ENCODE data around the gene PDE11A. TPM values are rescaled to one million over a fixed set of nuclear protein-coding genes. Genes with fewer than 3 reads are reported as not detected.

PDE11A gene
- total and polyA plus RNA-seq, 4 donors: 0.03 to 1.2 (median 0.58) TPM

- DNase-seq (no peak), ATAC-seq (ENCODE audit: low FRiP score) (no peak)
- Histone ChIP-seq H3K9me3 (ENCODE audit: control insufficient read depth, low read length) (no peaks in the 10 kb centered on the region), H3K4me3 (ENCODE audit: low read length in 2 of 2) (no peak overlapping the region), H3K4me1 (ENCODE audit: control insufficient read depth in 1 of 2, insufficient read depth in 2 of 2, low read length in 2 of 2) (no peaks in the 10 kb centered on the region), H3K36me3 (ENCODE audit: control insufficient read depth in 1 of 2, insufficient read depth in 2 of 2, low read length in 1 of 2) (no peaks in the 10 kb centered on the region), H3K27ac (ENCODE audit: low read depth in 1 of 2, low read length in 2 of 2) (no peak overlapping the region), H3K27me3 (ENCODE audit: control insufficient read depth in 1 of 2, insufficient read depth in 2 of 2, low read length in 1 of 2) (no peaks in the 10 kb centered on the region)
- 96 to 97% methylated on average over 2 of the region's 2 CpGs for WGBS, 2 donors
- intact Hi-C loops (cut with DNase I): no loop called here
Measured at GRCh38 chr2:177575358-177575757, 497.2 kb downstream of the PDE11A start.

GRCh38 chr2:177574356-177574755 is 498.2 kb downstream of the PDE11A start:
- Histone ChIP-seq H3K27me3 (ENCODE audit: control insufficient read depth in 1 of 2, insufficient read depth in 2 of 2, low read length in 1 of 2) (no peaks in the 10 kb centered on the region), H3K4me3 (ENCODE audit: low read length in 2 of 2) (no peak overlapping the region), H3K4me1 (ENCODE audit: control insufficient read depth in 1 of 2, insufficient read depth in 2 of 2, low read length in 2 of 2) (no peaks in the 10 kb centered on the region), H3K27ac (ENCODE audit: low read depth in 1 of 2, low read length in 2 of 2) (no peak overlapping the region), H3K9me3 (ENCODE audit: control insufficient read depth, low read length) (no peaks in the 10 kb centered on the region), H3K36me3 (ENCODE audit: control insufficient read depth in 1 of 2, insufficient read depth in 2 of 2, low read length in 1 of 2) (no peaks in the 10 kb centered on the region)
- intact Hi-C loops (cut with DNase I): no loop called here
- DNase-seq: no peak
- no peak for ATAC-seq (ENCODE audit: low FRiP score)
- 88 to 92% methylated on average over 7 of the region's 7 CpGs for WGBS, 2 donors

Other genes with a start within 250 kb of the PDE11A start
- 10 to 100 TPM; 12.9 TPM for gene RBM45, start 39.7 kb upstream of the PDE11A start, total RNA-seq
- gene RBM45, start 39.7 kb upstream of the PDE11A start, polyA plus RNA-seq: 10 to 100 TPM in 1 of 2 donors, 1 to 10 TPM in 1; 5.4 to 11.4 TPM
- gene OSBPL6, start 121.7 kb upstream of the PDE11A start, total RNA-seq: 1 to 10 TPM; 2.1 to 2.4 TPM
- 1 to 10 TPM in 1 of 2 donors, under 1 TPM in 1; 0.75 to 1.3 TPM for gene OSBPL6, start 121.7 kb upstream of the PDE11A start, polyA plus RNA-seq